ENCODE results near the gene SARNP. TPM values are rescaled to one million over a fixed set of nuclear protein-coding genes. Genes with fewer than 3 reads are reported as not detected.

SARNP gene
- polyA plus RNA-seq, 1 experiment = 52.1 TPM

GRCh38 chr12:55843431-55843830 lies 25.9 kb upstream of the SARNP start:
- peaks cover 9% of the 10 kb centered on the region for H3K36me3 ChIP-seq (ENCODE audit: control insufficient read depth, insufficient read depth, low read length)
- no peaks in the 10 kb centered on the region for H3K27me3 ChIP-seq (ENCODE audit: control insufficient read depth, insufficient read depth, low read length)
- no peak for TF ChIP-seq CTCF (IDR thresholded peaks at IDR 0.05; ENCODE audit: insufficient read depth, low read depth, low read length)
- POLR2A ChIA-PET = no interaction called here
- CTCF ChIA-PET = interaction anchor here (1.2 to 3.8 kb wide), 5 partner anchors 13 to 152 kb away, joined by 3 to 15 read pairs (median 4); partner anchors contain the start of gene PYM1
- DNase-seq (ENCODE audit: low read depth) = no peak
- H3K4me3 ChIP-seq (ENCODE audit: low read depth, low read length) = no peak overlapping the region

GRCh38 chr12:55842681-55843429 lies 25.3 kb upstream of the SARNP start, which contains the start of gene MMP19:
TSS of gene MMP19 (minus strand) at chr12:55842936. CDS start at chr12:55842830, 106 bp downstream.
- no peak for DNase-seq (ENCODE audit: low read depth)
- POLR2A ChIA-PET = no interaction called here
- peak within 1 kb of the TSS; percentile 73 for H3K4me3 ChIP-seq (ENCODE audit: low read depth, low read length)
- TF ChIP-seq CTCF (IDR thresholded peaks at IDR 0.05; ENCODE audit: insufficient read depth, low read depth, low read length) = no peak
- H3K36me3 ChIP-seq (ENCODE audit: control insufficient read depth, insufficient read depth, low read length) = peaks cover 14% of the 10 kb centered on the region
- CTCF ChIA-PET = interaction anchor here (1.1 to 3.8 kb wide), 6 partner anchors 12 to 153 kb away, joined by 3 to 15 read pairs (median 4); partner anchors contain the start of gene PYM1
- H3K27me3 ChIP-seq (ENCODE audit: control insufficient read depth, insufficient read depth, low read length) = no peaks in the 10 kb centered on the region

GRCh38 chr12:55840581-55841351 lies 23.2 kb upstream of the SARNP start:
- Histone ChIP-seq H3K36me3 (ENCODE audit: control insufficient read depth, insufficient read depth, low read length) (peaks cover 18% of the 10 kb centered on the region), H3K27me3 (ENCODE audit: control insufficient read depth, insufficient read depth, low read length) (no peaks in the 10 kb centered on the region), H3K4me3 (ENCODE audit: low read depth, low read length) (no peak overlapping the region)
- ChIA-PET POLR2A (interaction anchor here (1.1 kb wide), 1 partner anchor 12 kb away, joined by 3 read pairs; the partner anchor contains the start of gene DNAJC14), CTCF (interaction anchor here (2.9 to 3.8 kb wide), 2 partner anchors 10 to 86 kb away, joined by 11 to 15 read pairs; partner anchors contain the start of gene PYM1)
- DNase-seq (ENCODE audit: low read depth) = no peak
- no peak for TF ChIP-seq CTCF (IDR thresholded peaks at IDR 0.05; ENCODE audit: insufficient read depth, low read depth, low read length)

- H3K27me3 ChIP-seq (ENCODE audit: control insufficient read depth, insufficient read depth, low read length) = no peaks in the 10 kb centered on the region
- ChIA-PET CTCF (interaction anchor here (1.0 kb wide), 2 partner anchors 8 to 9 kb away, joined by 3 read pairs; no protein-coding TSS in a partner anchor), POLR2A (interaction anchor here (1.0 kb wide), 1 partner anchor 8 kb away, joined by 4 read pairs; no protein-coding TSS in a partner anchor)
- H3K4me3 ChIP-seq (ENCODE audit: low read depth, low read length) = no peak overlapping the region
- peaks cover 19% of the 10 kb centered on the region for H3K36me3 ChIP-seq (ENCODE audit: control insufficient read depth, insufficient read depth, low read length)
- no peak for TF ChIP-seq CTCF (IDR thresholded peaks at IDR 0.05; ENCODE audit: insufficient read depth, low read depth, low read length)
- DNase-seq (ENCODE audit: low read depth) = no peak
These were observed 22.0 kb upstream of the SARNP start for GRCh38 chr12:55839345-55840140.
